Lung (tissue), 12 donors: ENCODE results near the gene MLLT1. TPM values are rescaled to one million over a fixed set of nuclear protein-coding genes. Genes with fewer than 3 reads are reported as not detected.

Experiments
- ATAC-seq: fragments of 200-7000 bp; cut with Tn5 transposase; one replicate; pipeline ENCODE4 v1.9.1; 2020; ENCODE audit warnings: moderate number of reproducible peaks; ENCODE audit not compliant: insufficient read depth, low FRiP score
- DNase-seq, 3 donors: peaks; one replicate each; pipeline ENCODE4 v3.0.0-alpha.2; 2013 to 2017
- H3K27ac ChIP-seq, 2 donors: one replicate each; pipeline ENCODE4 v1.5.1; 2013; ENCODE audit warnings: mild to moderate bottlenecking in 2 of 2, moderate library complexity in 2 of 2, control low read depth in 1 of 2, inconsistent platforms in 1 of 2, low read depth in 1 of 2, low read length in 1 of 2
- H3K27me3 ChIP-seq, 3 donors: one replicate each; pipeline ENCODE4 v1.5.1; 2013; ENCODE audit warnings: low read length in 2 of 3; ENCODE audit not compliant: control insufficient read depth in 3 of 3, insufficient read depth in 3 of 3
- H3K36me3 ChIP-seq, 4 donors: one replicate each; pipeline ENCODE4 v1.5.1; 2013; ENCODE audit warnings: low read length in 4 of 4, mild to moderate bottlenecking in 1 of 4, moderate library complexity in 1 of 4; ENCODE audit not compliant: control insufficient read depth in 4 of 4, insufficient read depth in 4 of 4
- H3K4me1 ChIP-seq, 5 donors: one replicate each; pipeline ENCODE4 v1.5.1; 2013; ENCODE audit warnings: low read length in 5 of 5, mild to moderate bottlenecking in 2 of 5, moderate library complexity in 1 of 5; ENCODE audit not compliant: control insufficient read depth in 5 of 5, insufficient read depth in 5 of 5
- H3K4me3 ChIP-seq: one replicate; pipeline ENCODE4 v1.5.1; 2013; ENCODE audit warnings: mild to moderate bottlenecking, control low read depth, moderate library complexity
- H3K9ac ChIP-seq, 2 donors: one replicate each; pipeline ENCODE4 v1.5.1; 2013; ENCODE audit warnings: low read length in 2 of 2, control low read depth in 1 of 2; ENCODE audit not compliant: insufficient read depth in 1 of 2
- H3K9me3 ChIP-seq, 4 donors: one replicate each; pipeline ENCODE4 v1.5.1; 2013; ENCODE audit warnings: low read length in 3 of 4, mild to moderate bottlenecking in 1 of 4, moderate library complexity in 1 of 4; ENCODE audit not compliant: control insufficient read depth in 4 of 4, insufficient read depth in 3 of 4
- WGBS, 2 donors: extraction: QIAGEN DNeasy Blood & Tissue Kit; methylation state at CpG; one replicate each; pipeline ENCODE4 v1.1.7; 2013; 5-methylcytosine and 5-hydroxymethylcytosine counted together
- polyA plus RNA-seq, 2 donors: library from polyadenylated mRNA; stranded (reverse); fragments of 200-250 nt; gene quantifications; one replicate each; pipeline ENCODE4 v1.2.1, GENCODE V29; 2013
- total RNA-seq, 2 donors: library from RNA; depleted of rRNA in 1 of 2; stranded (reverse); fragments of >200 nt in 1 of 2; gene quantifications; one replicate each; pipeline ENCODE4 v1.2.1, GENCODE V29; 2014 to 2021
- TF ChIP-seq, protein P1 (sequence below): IDR thresholded peaks from 2 replicates; pipeline ENCODE4 v1.5.1; 2012; ENCODE audit warnings: mild to moderate bottlenecking; ENCODE audit errors: control extremely low read depth, extremely low read depth
- donor health status: control.
- donor health status: control.
- donor health status: Bipolar disorder and iron deficiency.
- donor health status: healthy.
- donor health status: DM: yes; HTN: yes; CAD: no.

MLLT1 gene
- total and polyA plus RNA-seq, 4 donors = 24.8 to 120 (median 36.2) TPM

DNA sequence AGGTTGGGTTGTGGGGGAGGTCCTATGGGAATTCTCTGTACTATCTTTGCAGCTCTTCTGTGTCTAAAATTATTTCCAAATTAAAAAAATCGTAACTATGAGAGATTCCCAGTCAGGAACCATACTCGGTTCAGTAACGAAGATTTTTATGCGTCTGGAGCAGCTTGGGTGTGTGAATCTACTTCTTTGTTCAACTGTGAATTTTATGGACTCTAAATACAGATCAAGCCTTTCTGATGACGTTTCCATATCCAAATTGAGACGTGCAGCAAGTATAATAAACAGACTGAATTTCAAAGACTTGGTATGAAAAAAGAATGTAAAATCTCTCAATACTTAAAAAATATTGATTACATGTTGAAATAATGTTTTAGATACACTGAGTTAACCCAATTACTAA lies 30.9 kb downstream of the MLLT1 start:
- TF ChIP-seq, protein P1, sequence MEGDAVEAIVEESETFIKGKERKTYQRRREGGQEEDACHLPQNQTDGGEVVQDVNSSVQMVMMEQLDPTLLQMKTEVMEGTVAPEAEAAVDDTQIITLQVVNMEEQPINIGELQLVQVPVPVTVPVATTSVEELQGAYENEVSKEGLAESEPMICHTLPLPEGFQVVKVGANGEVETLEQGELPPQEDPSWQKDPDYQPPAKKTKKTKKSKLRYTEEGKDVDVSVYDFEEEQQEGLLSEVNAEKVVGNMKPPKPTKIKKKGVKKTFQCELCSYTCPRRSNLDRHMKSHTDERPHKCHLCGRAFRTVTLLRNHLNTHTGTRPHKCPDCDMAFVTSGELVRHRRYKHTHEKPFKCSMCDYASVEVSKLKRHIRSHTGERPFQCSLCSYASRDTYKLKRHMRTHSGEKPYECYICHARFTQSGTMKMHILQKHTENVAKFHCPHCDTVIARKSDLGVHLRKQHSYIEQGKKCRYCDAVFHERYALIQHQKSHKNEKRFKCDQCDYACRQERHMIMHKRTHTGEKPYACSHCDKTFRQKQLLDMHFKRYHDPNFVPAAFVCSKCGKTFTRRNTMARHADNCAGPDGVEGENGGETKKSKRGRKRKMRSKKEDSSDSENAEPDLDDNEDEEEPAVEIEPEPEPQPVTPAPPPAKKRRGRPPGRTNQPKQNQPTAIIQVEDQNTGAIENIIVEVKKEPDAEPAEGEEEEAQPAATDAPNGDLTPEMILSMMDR = no peak
- 83 to 84% methylated on average over 6 of the region's 6 CpGs for WGBS, 2 donors
- no peaks in the 10 kb centered on the region for H3K27me3 ChIP-seq
- peaks cover 0 to 10% (median 4%) of the 10 kb centered on the region in 4 donors for H3K36me3 ChIP-seq
- no peak overlapping the region for H3K4me3 ChIP-seq
- peaks cover 3 to 22% (median 13%) of the 10 kb centered on the region in 5 donors for H3K4me1 ChIP-seq
- H3K27ac ChIP-seq = no peak overlapping the region
- ATAC-seq (no peak), DNase-seq (no peak)
- no peak overlapping the region for H3K9ac ChIP-seq
- peaks cover 0 to 12% (median 0%) of the 10 kb centered on the region in 4 donors for H3K9me3 ChIP-seq

DNA sequence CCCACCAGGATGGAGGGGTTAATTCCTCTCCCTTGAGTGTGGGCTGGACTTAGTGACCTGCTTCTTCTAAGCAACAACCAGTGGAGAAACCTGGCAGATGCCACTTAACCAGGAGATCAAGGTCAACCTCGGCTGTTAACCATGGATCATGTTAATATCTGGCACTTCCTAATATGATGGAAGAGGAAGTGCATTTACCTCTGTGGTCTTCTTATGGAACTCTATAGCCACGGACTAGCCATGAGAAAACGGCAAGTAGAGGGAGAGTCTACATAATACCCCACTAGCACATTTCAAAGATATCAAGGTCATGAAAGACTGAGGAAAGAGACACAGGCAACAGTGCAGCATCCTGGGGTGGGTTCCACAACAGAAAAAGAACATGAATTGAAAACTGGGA lies 31.4 kb downstream of the MLLT1 start:
- peaks cover 0 to 10% (median 4%) of the 10 kb centered on the region in 4 donors for H3K36me3 ChIP-seq
- peaks cover 0 to 12% (median 0%) of the 10 kb centered on the region in 4 donors for H3K9me3 ChIP-seq
- no peak for ATAC-seq
- DNase-seq = no peak
- H3K27ac ChIP-seq = peak overlapping the region in 1 of 2 donors; percentile 10
- H3K27me3 ChIP-seq = no peaks in the 10 kb centered on the region
- peaks cover 4 to 19% (median 13%) of the 10 kb centered on the region in 5 donors for H3K4me1 ChIP-seq
- H3K9ac ChIP-seq = no peak overlapping the region
- TF ChIP-seq, protein P1 = no peak
- WGBS, 2 donors = 37 to 60% methylated on average over 3 of the region's 3 CpGs
- H3K4me3 ChIP-seq = no peak overlapping the region

DNA sequence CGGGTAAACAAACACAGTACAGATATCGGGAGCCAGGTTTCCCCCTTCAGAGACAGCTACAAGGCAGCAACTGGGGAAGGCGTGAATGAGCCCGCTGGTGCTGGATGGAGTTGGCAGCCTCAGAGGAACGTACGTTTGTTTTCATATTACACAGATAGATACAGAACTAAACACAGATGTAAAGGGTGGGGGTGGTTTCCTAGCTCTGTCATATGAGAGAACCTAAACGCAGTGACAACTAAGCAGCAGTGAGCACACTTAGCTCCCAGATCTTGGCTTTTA lies 32.8 kb downstream of the MLLT1 start:
- Histone ChIP-seq H3K4me3 (no peak overlapping the region), H3K36me3 (peaks cover 0 to 10% (median 4%) of the 10 kb centered on the region in 4 donors), H3K27ac (no peak overlapping the region), H3K27me3 (no peaks in the 10 kb centered on the region), H3K4me1 (peaks cover 13 to 31% (median 19%) of the 10 kb centered on the region in 5 donors), H3K9ac (no peak overlapping the region), H3K9me3 (peaks cover 0 to 12% (median 0%) of the 10 kb centered on the region in 4 donors)
- WGBS, 2 donors = 77 to 88% methylated on average over 7 of the region's 7 CpGs
- no peak for ATAC-seq
- TF ChIP-seq, protein P1 = no peak
- DNase-seq = no peak
